Psoas muscle (tissue), 8 donors: ENCODE results near the gene TNFRSF19. TPM values are rescaled to one million over a fixed set of nuclear protein-coding genes. Genes with fewer than 3 reads are reported as not detected.

ENCODE experiments used
- ATAC-seq, 4 donors: fragments of 200-7000 bp; cut with Tn5 transposase; one replicate each; pipeline ENCODE4 v1.9.1; 2020; ENCODE audit warnings: moderate library complexity in 3 of 4, mild to moderate bottlenecking in 2 of 4
- DNase-seq, 2 donors: peaks; one replicate each; pipeline ENCODE4 v3.0.0-alpha.2; 2020
- H3K27ac ChIP-seq: fragments of 200-600 bp; one replicate; pipeline ENCODE4 v1.8.0; 2022
- H3K27me3 ChIP-seq, 3 donors: fragments of 200-600 bp in 1 of 3; one replicate each; pipeline versions ENCODE4 v1.6.1 to v1.8.0; 2013 to 2022; ENCODE audit warnings: low read length in 2 of 3, mild to moderate bottlenecking in 2 of 3, moderate library complexity in 1 of 3; ENCODE audit not compliant: insufficient read depth in 3 of 3
- H3K36me3 ChIP-seq, 2 donors: fragments of 200-600 bp in 1 of 2; one replicate each; pipeline versions ENCODE4 v1.6.1 to v1.8.0; 2013 to 2022; ENCODE audit warnings: low read depth in 1 of 2, mild to moderate bottlenecking in 1 of 2, moderate library complexity in 1 of 2; ENCODE audit not compliant: insufficient read depth in 1 of 2
- H3K4me1 ChIP-seq: fragments of 200-600 bp; one replicate; pipeline ENCODE4 v1.8.0; 2022
- H3K4me3 ChIP-seq: fragments of 200-600 bp; one replicate; pipeline ENCODE4 v1.8.0; 2022; ENCODE audit warnings: mild to moderate bottlenecking
- H3K9me3 ChIP-seq: fragments of 200-600 bp; one replicate; pipeline ENCODE4 v1.8.0; 2022
- WGBS, 3 donors: extraction: QIAGEN DNeasy Blood & Tissue Kit; methylation state at CpG; one replicate each; pipeline versions ENCODE4 v1.1.6 to v1.1.7; 2013; 5-methylcytosine and 5-hydroxymethylcytosine counted together
- intact Hi-C, 2 donors: fragments of 100-400 bp; cut with DNase I; formaldehyde crosslinking; loops; one replicate each; pipeline versions ENCODE4 v1.11.0 to v1.14.2; 2022
- polyA plus RNA-seq, 3 donors: library from polyadenylated mRNA; stranded (reverse); fragments of 200-250 nt; gene quantifications; one replicate each; pipeline ENCODE4 v1.2.3, GENCODE V29; 2013
- total RNA-seq, 4 donors: library from RNA; stranded (reverse); fragmentation: NEBNext Ultra II Directional in 2 of 4; extraction: Animal tissue kit (Norgen Biotek cat#: 25700) in 2 of 4; gene quantifications; one replicate each; pipeline versions ENCODE4 v1.2.1 to v1.2.4, GENCODE V29; 2021 to 2023
- TF ChIP-seq, protein P1 (sequence below): fragments of 200-600 bp; IDR thresholded peaks from one replicate; pipeline ENCODE4 v1.8.0; 2022; ENCODE audit warnings: antibody characterized with exemption
- donor health status: healthy with polysubstance abuse.
- donor health status: DM: no; HTN: no; CAD: no; lungs with moderate emphysema.
- donor health status: Bipolar disorder and iron deficiency.
- donor health status: healthy.
- donor health status: DM: yes; HTN: yes; CAD: no.
- donor health status: DM: no; HTN: no; CAD: no.
- donor health status: DM: no; HTN: no; CAD: no.
- donor health status: DM: yes; HTN: yes; CAD: no.

Gene TNFRSF19
- total and polyA plus RNA-seq, 7 donors: 0.35 to 2.0 (median 0.55) TPM

DNA sequence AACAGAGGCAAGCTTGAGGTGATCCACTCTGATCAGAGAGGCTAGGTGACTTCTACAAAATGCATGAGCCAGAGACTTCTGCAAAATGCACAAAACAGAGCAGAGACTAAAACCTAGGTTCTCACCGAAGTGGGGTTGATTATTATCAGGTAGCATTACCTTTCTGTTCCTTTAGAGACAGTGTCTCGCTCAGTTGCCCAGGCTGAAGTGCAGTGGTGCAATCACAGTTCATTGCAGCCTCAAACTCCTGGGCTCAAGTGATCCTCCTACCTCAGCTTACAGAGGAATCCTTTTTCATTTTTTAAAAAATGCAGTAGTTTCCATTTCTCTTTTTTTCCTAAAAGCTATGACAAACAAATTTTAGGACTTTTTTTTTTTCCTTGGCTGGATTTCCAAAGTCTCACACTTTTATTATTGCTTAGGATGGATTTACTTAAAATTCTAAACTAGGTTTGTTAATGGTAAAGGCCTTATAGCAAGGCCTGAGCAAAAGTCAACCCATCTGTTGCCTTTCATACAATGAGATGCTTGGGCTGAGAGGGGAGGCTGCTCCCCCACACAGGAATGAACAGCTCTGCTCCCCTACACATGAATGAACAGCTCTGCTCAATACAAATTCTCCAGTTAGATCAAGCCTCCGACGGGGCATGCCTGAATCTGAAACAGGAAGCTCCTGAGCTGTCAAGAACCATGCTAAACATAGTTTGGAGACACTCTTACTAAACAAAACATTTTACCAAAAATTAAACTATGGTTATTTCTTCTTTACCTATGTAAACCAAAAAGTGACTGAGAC lies 18.8 kb upstream of the TNFRSF19 start:
- H3K27ac ChIP-seq: no peak overlapping the region
- no peak for DNase-seq
- no peaks in the 10 kb centered on the region for H3K36me3 ChIP-seq
- no peak overlapping the region for H3K4me3 ChIP-seq
- H3K9me3 ChIP-seq: no peaks in the 10 kb centered on the region
- TF ChIP-seq, protein P1, sequence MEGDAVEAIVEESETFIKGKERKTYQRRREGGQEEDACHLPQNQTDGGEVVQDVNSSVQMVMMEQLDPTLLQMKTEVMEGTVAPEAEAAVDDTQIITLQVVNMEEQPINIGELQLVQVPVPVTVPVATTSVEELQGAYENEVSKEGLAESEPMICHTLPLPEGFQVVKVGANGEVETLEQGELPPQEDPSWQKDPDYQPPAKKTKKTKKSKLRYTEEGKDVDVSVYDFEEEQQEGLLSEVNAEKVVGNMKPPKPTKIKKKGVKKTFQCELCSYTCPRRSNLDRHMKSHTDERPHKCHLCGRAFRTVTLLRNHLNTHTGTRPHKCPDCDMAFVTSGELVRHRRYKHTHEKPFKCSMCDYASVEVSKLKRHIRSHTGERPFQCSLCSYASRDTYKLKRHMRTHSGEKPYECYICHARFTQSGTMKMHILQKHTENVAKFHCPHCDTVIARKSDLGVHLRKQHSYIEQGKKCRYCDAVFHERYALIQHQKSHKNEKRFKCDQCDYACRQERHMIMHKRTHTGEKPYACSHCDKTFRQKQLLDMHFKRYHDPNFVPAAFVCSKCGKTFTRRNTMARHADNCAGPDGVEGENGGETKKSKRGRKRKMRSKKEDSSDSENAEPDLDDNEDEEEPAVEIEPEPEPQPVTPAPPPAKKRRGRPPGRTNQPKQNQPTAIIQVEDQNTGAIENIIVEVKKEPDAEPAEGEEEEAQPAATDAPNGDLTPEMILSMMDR: no peak
- WGBS, 3 donors: 69 to 74% (median 69%) methylated on average over 4 of the region's 4 CpGs
- no peaks in the 10 kb centered on the region for H3K4me1 ChIP-seq
- intact Hi-C loops: no loop called here
- no peak for ATAC-seq
- H3K27me3 ChIP-seq: no peaks in the 10 kb centered on the region

DNA sequence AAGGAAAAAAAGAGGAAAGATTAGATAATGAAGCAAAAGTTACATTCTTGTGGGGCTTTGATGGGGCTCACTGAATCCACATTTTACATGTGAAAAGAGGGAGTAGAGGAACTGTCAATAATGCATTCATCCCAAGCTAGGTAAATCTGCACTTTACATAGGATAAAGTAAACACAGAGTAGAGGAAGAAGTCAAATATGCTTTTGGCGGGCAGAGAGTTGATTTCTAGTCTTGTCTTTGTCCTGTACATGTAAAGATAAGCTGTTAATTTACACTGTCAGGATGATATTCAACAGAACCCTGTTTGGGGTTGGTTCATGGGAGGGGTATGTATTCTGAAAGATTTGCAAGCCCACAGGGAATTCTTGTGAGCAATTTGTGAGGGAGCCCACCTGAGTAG lies 18.0 kb upstream of the TNFRSF19 start:
- intact Hi-C loops: no loop called here

GRCh38 chr13:23552661-23553060 lies 17.6 kb upstream of the TNFRSF19 start:
- no peaks in the 10 kb centered on the region for H3K4me1 ChIP-seq
- no peak for DNase-seq
- TF ChIP-seq, protein P1: no peak
- H3K27me3 ChIP-seq: no peaks in the 10 kb centered on the region
- H3K36me3 ChIP-seq: no peaks in the 10 kb centered on the region
- ATAC-seq: no peak
- intact Hi-C loops: no loop called here
- WGBS, 3 donors: 87 to 95% (median 94%) methylated on average over 2 of the region's 2 CpGs
- no peaks in the 10 kb centered on the region for H3K9me3 ChIP-seq
- H3K4me3 ChIP-seq: no peak overlapping the region
- H3K27ac ChIP-seq: no peak overlapping the region

More for the DNA sequence above, 18.0 kb upstream of the TNFRSF19 start:
- DNase-seq (no peak), ATAC-seq (no peak)
- Histone ChIP-seq H3K9me3 (no peaks in the 10 kb centered on the region), H3K27ac (no peak overlapping the region), H3K36me3 (no peaks in the 10 kb centered on the region), H3K4me1 (no peaks in the 10 kb centered on the region), H3K27me3 (no peaks in the 10 kb centered on the region), H3K4me3 (no peak overlapping the region)
- 78 to 90% (median 88%) methylated on average over 1 of the region's 1 CpG for whole genome bisulfite sequencing, 3 donors
- TF ChIP-seq, protein P1: no peak

DNA sequence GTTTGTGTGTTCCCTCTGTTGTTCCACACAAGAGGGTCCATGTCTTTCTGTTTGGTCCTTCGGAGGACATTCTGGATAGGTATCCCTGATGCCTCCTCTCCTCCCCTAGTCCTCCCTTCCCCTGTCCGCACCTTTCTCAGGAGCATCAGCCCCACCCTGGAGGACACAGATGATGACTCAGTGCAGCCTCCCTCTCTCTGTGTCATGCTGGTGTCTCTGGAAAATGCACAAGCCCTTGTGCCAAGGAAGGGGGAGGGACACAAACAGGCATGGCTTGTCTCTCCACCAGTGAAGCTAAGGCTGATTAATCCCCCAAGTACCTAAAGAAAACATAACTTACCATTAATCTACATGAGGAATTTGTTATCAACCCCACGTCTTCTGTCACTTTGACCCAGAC lies 16.2 kb upstream of the TNFRSF19 start:
- no peak overlapping the region for H3K4me3 ChIP-seq
- no peak overlapping the region for H3K27ac ChIP-seq
- no peaks in the 10 kb centered on the region for H3K4me1 ChIP-seq
- H3K36me3 ChIP-seq: no peaks in the 10 kb centered on the region
- H3K9me3 ChIP-seq: no peaks in the 10 kb centered on the region
- intact Hi-C loops: no loop called here
- ATAC-seq (no peak), DNase-seq (no peak)
- H3K27me3 ChIP-seq: no peaks in the 10 kb centered on the region
- TF ChIP-seq, protein P1: no peak
- WGBS, 3 donors: 83 to 95% (median 95%) methylated on average over 3 of the region's 3 CpGs

- no peaks in the 10 kb centered on the region for H3K9me3 ChIP-seq
- H3K27ac ChIP-seq: no peak overlapping the region
- H3K4me3 ChIP-seq: no peak overlapping the region
- intact Hi-C loops: loop anchor here (5.0 kb wide), 2 partner anchors 40 to 180 kb away; no protein-coding TSS in a partner anchor
- TF ChIP-seq, protein P1: no peak
- no peaks in the 10 kb centered on the region for H3K36me3 ChIP-seq
- no peaks in the 10 kb centered on the region for H3K27me3 ChIP-seq
- 85 to 91% (median 90%) methylated on average over 5 of the region's 5 CpGs for WGBS, 3 donors
- ATAC-seq (no peak), DNase-seq (no peak)
- peaks cover 7% of the 10 kb centered on the region for H3K4me1 ChIP-seq
Observed at GRCh38 chr13:23557043-23557442, 13.2 kb upstream of the TNFRSF19 start.
